ENCODE results near the gene HTD2.
A peak's percentile ranks its signal among the peaks of the same experiment; 100 is the strongest.
"Not testable (repeated sequence)": the region's sequence is repeated elsewhere in the genome, so short reads cannot be mapped to it uniquely, and the experiment has no call there.

The HTD2 gene

DNA sequence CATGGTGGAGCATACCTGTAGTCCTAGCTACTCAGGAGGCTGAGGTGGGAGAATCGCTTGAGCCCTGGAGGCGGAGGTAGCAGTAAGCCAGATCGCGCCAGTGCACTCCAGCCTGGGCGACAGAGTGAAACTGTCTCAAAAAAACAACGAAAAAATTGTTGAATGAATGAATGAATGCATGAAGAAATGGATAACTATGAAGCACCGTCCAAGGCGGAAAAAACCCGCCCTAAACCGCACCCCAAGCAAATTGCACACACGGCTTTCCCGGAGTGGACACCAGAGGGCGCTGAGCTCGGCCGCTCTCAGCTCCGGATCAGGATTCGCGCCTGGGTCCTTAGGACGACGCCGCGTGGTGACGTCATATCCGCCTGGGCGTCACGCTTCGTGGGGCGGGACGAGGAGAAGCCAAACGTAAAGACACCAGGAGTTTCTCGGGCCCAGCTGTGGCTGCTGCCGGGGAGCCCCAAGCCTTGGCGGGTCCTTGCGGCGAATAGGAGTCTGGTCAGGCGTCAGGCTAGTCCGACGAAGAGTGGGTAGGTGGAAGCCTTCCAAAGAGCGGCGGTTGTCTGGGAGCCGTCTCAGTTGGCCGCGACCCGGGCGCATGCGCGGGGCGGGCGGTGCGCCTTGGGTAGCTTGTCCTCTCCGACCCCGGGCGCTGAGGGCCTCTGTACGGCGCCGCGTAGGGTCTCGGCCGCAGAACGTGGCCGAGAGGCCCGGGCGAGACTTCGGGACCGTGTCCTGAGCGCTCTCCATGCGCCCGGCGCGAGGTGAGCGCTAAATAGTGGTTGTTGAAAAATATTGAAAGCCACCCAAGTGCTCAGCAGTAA lies at the start of gene HTD2, which contains the start of gene RPP14:
Gene HTD2 (plus strand): TSS at position 639 of the 830 bp plus-strand sequence. CDS start 11,094 bp downstream, outside the sequence.
Gene RPP14 (plus strand): TSS at position 364 of the 830 bp plus-strand sequence. CDS start 4,085 bp downstream, outside the sequence.
- peak; percentile 72 for DNase-seq (ENCODE audit: low spot score)

DNA sequence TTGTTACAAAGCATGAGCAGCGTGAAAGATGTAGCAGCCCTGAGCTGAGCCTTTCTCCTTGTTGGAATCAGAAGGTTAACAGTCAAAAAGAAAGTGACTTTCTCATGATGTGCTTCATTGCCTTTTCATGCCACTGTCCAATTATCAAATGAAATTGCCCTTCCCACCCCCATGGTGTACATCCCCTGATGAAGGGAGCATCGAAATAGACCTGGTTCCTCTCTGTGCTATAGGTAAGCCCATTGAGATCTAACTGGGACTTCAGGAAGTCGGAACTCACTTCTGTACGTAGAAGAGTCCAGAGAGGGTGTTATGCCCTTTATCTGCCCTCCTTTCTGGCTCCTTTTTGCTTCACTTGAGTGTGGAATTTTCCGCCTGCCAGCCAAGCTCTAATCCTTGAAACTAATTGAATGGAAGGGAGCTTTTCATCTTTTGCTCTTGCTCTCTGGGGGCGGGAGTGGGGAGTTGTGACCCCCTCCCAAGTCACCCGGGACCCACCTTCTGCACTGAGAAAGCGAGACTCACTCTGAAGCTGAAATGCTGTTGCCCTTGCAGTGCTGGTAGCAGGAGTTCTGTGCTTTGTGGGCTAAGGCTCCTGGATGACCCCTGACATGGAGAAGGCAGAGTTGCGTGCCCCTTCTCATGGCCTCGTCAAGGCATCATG lies 47.8 kb upstream of the HTD2 start:
- DNase-seq (ENCODE audit: low spot score) = no peak

DNA sequence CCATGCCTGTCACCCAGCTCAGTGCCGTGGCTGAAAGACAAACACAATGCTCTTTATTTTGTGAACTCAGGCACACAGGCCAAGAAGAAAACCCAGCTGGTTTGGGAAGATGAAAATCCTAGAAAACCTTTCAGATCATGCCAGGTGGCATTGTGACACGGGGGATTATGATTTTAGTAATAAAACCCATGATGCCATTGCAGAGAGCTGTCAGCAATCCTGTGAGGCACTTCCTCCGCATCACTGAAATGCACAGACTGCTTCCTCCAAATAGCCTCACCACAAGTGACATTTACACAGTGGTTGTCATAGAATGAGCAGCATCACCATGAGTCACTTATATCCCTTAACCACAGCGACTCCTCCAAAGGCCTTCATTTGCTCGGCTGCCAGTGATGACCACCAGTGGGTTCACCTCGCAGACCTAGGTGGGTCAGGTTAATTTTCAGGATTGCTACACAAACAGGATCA lies 46.0 kb upstream of the HTD2 start:
- DNase-seq (ENCODE audit: low spot score) = no peak

DNA sequence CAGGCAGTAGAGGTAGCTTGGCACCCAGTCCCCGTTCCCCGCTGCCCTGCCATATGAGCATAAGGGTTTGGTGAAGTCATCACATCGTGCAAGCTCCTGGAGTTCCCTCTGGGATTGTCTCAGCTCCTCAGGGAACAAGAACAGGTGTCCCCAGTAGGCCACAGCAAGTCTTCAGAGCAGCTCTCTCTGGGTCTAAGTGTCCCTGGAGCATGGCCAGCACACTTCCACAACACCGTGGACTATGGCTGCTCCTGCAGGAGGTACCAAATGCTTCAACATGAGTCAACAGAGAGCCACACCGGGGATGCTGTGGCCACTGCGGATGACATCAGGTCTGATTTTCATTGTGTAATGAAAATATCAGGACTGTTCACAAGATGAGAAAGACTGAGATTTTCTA lies 45.6 kb upstream of the HTD2 start:
- DNase-seq (ENCODE audit: low spot score) = no peak

DNA sequence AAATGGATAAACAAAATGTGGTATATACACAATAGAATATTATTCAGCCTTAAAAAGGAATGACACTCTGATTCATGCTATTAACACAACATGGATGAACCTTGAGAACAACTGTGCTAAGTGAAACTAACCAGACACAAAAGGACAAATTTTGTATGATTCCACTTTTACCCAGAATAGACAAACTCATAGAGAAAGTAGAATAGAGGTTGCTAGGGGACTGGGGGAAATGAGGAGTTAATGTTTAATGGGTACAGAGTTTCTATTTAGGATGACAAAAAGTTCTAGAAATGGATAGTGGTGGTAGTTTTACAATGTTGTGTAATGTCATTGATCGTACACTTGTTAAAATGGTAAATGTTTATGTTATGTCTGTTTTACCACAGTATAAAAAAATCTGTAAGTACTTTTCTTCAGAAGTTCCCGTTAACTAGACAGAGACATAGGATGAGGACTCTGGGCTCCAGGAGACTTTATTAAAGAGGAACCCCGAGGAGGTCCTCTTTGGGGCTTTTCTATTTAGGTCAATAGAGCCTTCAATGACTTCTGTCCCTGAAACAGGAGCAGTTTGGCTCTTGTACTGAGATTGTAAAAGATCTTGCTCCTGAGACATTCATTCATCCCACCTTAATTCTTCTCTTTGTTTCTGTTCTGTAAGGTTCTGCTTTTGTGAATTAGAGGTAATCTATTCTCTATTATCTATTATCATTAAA lies 44.2 kb upstream of the HTD2 start:
- DNase-seq (ENCODE audit: low spot score) = no peak

DNA sequence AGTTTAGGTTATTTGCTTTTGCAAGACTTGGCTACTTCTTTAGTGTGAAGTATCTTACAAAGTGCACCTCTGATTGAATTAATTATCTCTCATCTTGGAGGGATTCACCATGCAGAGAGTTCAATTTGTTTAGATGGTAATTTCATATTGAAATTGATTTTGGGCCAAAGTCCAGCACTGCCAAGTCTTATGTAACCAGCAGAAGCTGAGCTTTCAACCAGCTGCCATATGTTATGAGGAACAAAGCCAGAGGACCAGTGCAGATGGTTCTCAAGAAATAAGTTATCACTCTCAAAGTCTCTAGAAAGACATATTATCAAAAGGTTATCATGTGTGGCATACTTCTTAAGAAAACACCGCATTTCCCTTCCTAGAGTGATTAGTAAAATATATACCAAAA lies 39.7 kb upstream of the HTD2 start:
- no peak for DNase-seq (ENCODE audit: low spot score)

DNA sequence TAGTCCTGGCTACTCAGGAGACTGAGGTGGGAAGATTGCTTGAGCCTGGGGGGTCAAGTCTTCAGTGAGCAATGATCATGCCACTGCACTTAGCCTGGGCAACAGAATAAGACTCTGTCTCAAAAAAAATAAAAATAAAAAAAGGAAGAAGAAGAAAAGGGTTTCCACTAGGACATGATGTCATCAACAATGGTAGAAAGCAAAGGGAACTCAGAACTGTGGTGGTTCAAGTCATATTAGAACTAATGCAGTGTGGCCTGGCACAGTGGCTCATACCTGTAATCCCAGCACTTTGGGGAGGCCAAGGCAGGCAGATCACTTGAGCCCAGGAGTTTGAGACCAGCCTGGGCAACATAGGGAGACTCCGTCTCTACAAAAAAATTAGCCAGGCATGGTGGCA lies 38.8 kb upstream of the HTD2 start:
- not testable (repeated sequence) for DNase-seq (ENCODE audit: low spot score)

DNA sequence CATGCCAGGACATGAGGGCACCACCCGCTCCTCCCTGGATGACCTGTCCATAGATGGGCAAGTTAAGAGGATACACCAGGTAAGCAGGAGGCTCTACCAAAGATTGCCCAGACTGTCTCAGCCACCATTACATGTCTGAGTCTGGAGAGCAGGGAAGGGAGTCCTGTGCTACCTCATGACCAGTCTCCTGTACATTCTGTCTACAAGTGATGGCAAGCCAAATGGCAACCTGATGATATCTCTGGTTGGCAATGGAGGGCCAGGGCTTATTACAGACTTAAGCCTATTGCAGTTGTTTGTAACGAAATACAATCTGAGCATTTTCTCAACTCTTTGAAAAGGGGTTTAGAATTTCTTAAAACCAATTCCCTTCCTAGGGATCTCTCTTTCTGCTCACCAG lies 37.0 kb upstream of the HTD2 start:
- DNase-seq (ENCODE audit: low spot score) = no peak

DNA sequence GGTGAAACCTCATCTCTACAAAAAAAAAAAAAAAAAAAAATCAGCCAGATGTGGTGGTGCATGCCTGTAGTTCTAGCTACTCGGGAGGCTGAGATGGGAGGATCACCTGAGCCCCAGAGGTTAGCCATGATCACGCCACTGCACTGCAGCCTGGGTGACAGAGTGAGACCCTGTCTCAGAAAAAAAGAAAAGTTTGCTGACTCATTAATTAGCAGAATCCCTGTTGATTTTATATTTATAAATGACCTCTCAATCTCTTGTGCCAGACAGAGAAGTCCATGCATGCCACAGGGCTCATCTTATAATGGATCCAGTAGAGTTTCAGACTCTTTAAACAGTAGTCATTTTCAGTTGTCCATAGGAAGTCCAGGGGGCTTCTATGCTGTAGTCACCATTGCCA lies 35.8 kb upstream of the HTD2 start:
- DNase-seq (ENCODE audit: low spot score) = no peak

DNA sequence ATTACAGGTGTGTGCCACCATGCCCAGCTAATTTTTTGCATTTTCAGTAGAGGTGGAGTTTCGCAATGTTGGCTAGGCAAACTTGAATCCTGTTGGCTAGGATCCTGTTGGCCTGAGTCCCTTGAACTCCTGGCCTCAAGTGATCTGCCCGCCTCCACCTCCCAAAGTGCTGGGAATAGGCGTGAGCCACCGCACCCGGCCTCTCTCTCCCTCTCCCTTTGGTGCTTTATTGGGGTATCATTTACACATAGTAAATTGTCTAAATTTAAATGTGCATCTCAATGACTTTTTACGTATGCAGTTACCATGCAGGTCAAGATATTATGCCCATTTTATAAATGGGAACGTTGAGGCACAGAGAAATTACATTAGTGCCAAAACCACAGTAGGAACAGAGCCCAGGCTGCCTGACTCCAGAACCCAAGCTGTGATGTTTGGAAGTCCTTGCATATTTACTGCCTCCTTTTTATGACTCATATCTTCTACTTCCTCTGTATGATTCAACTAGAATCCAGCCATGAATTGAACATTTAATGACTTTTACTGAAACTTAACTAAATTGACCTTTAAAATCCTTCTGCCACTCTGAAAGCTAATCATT lies 34.3 kb upstream of the HTD2 start:
- DNase-seq (ENCODE audit: low spot score) = no peak

DNA sequence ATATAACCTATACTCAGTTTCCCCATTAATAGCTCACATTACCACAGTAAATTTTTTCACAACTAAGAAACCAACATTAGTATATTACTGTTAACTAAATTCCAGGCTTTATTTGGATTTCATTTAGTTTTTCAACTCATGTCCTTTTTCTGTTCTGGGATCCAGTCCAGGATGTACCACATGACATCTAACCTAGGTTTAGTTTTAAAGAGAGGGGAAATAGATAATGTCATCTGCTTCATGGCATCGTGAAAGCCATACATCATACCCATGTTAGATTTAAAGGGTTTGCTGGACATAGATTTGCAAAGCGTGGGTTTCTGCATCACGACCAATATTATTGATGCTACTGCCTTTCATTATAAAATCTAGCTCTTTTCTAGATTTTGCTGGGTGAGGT lies 33.4 kb upstream of the HTD2 start:
- DNase-seq (ENCODE audit: low spot score) = no peak

DNA sequence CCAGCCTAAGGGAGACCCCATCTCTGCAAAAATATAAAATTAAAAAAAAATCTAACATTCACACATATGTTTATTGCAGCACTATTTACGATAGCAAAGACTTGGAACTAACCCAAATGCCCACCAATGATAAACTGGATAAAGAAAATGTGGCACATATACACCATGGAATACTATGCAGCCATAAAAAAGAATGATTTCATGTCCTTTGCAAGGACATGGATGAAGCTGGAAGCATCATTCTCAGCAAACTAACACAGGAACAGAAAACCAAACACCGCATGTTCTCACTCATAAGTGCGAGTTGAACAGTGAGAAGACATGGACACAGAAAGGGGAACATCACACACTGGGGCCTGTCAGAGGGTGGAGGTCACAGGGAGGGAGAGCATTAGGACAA lies 33.0 kb upstream of the HTD2 start:
- DNase-seq (ENCODE audit: low spot score) = not testable (repeated sequence)

DNA sequence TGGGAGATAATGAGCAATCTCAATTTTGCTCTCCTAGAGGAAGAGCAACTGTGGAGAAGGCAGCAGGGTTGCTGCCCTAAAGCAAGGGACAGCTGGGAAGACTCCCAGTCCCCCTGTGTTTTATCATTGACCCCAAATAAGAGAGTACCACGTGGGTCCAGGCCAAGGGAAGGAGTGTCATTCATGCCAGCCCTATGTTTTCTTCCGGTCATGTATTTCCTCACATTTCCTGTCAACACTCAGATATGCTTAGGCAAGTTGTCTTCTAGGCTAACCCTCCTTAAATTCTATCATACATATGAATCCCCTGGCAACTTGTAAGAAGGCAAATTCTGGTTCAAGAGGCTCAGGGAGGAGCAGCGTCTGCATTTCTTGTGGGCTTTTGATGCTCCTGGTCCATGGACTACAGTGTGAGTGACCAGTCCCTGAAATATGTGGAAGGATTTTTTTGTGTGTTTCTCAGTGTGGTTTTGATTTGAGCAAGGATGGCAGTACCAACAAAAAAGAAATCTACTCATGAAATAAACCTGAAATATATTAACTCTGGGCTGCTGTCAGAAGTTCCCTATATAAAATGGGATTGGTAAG lies 32.2 kb upstream of the HTD2 start:
- DNase-seq (ENCODE audit: low spot score) = no peak

DNA sequence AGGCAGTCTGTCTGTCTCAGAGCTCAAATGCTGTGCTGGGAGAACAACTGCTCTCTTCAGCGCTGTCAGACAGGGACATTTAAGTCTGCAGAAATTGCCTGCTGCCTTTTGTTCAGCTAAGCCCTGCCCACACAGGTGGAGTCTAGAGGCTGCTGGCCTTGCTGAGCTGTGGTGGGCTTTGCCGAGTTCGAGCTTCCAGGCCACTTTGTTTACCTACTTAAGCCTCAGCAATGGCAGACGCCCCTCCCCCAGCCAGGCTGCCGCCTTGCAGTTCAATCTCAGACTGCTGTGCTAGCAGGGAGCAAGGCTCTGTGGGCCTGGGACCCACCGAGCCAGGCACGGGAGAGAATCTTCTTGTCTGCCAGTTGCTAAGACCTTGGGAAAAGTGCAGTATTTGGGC lies 25.3 kb upstream of the HTD2 start:
- DNase-seq (ENCODE audit: low spot score) = no peak

DNA sequence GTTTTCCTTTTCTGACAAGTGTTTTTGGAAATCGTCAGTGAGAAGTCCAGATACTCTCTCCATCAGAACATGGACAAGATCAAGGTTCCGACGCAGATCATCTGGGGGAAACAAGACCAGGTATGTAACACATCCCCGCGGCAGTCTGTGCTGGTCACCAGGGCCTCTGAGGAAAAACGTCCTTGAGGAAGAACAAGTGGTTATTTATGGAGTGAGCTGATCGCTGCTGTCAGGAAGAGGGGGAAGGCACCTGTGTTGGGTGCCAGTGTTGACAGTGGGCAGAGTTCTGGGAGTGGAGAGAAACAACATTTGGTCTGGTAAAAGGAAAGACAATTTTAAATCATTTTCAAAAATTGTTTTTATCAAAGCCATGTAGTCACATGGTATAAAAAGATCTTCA lies 21.0 kb upstream of the HTD2 start:
- DNase-seq (ENCODE audit: low spot score) = no peak

DNA sequence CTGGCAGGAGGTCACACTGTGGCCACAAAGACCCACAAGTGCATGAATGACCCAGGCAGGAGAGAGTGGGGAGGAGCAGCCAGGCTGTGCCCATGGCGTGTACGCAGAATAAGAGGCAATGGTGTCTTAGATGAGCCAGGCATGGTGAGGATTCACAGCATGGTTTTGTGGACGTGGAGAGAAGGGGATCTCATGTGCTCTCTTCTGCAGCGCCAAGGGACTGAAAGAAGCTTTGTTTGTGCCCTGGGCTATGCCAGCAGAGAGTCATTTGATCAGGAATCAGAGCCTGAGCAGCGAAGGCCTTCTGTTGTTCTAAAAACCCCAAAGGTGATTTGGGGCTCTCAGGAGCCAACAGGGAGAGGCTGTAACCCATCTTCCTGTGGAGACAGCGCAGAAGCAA lies 19.0 kb upstream of the HTD2 start:
- DNase-seq (ENCODE audit: low spot score) = no peak

DNA sequence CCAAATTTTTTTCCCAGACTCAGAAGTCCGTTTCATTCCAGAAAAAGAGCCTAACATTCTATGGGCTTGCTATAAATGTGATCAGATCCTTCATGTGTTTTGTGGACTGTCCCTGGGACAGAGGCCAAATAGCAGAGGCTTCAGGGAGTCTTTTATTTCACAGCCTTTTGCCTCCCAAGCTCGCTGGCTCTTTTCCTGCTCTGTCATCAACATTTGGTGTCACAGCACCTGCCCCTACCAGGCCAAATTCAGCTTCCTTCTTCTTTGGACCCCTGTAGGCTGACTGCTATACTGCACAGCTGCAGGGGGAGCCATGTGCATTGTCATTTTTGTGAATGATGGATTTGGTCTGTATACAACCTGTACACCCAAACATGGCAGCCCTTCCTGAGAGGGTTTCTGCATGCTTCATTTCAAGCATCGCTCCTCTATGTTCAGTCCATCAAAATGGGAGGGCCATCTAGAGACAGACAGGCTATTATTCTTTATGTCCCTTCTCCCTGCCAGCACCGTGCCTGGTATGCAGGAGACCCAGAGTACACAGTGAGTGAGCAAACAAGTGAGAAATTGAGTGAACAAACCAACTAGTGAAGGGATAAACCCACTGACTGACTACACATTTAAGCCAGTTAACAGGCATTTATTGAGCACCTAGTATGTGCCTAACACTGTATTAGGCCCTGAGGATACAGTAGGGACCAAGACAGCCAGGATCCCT lies 18.1 kb upstream of the HTD2 start:
- DNase-seq (ENCODE audit: low spot score) = no peak

DNA sequence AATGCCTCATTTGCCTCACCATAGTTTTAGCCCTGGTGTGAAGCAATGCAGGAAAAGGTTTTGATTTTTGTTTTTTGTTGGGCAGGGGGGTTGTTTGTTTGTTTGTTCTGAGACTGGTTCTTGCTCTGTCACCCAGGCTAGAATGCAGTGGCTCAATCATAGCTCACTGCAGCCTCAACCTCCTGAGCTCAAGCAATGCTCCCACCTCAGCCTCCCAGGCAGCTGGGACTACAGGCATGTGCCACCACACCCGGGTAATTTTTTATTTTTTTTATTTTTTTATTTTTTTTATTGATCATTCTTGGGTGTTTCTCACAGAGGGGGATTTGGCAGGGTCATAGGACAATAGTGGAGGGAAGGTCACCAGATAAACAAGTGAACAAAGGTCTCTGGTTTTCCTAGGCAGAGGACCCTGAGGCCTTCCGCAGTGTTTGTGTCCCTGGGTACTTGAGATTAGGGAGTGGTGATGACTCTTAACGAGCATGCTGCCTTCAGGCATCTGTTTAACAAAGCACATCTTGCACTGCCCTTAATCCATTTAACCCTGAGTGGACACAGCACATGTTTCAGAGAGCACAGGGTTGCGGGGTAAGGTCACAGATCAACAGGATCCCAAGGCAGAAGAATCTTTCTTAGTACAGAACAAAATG lies 17.2 kb upstream of the HTD2 start:
- not testable (repeated sequence) for DNase-seq (ENCODE audit: low spot score)

DNA sequence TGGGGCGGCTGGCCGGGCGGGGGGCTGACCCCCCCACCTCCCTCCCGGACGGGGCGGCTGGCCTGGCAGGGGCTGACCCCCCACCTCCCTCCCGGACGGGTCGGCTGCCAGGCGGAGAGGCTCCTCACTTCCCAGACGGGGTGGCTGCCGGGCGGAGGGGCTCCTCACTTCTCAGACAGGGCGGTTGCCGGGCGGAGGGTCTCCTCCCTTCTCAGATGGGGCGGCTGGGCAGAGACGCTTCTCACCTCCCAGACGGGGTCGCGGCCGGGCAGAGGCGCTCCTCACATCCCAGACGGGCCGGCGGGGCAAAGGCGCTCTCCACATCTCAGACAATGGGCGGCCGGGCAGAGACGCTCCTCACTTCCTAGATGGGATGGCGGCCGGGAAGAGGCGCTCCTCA lies 15.9 kb upstream of the HTD2 start:
- DNase-seq (ENCODE audit: low spot score) = not testable (repeated sequence)

DNA sequence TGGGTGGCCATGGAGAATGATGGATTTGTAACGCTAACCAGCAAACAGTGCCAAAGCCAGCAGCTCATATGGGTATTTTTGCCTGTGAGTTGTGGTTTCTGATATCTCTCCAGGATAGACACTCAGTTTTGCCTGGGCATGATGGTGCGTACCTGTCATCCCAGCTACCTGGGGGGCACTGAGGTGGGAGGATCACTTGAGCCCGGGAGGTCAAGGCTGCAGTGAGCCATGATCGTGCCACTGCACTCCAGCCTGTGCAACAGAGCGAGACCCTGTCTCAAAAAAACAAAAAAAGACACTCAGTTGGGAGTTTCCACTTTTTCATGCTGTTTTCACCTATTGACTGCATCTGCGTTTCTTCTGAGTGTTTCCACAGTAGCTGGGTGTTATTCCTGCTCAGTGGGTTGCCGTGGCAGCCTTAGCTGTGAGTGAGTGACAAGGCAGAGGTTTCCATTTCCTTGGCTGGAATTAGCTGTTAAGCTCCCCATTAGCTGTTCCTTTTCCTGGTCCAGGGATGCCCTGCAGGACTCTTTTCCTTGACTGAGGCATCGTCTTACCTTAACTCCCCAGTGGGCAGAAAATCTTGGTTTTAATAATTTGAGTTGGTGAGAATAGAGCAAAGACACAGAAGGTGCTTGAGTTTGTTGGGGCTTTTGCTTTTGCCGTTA lies 14.5 kb upstream of the HTD2 start:
- DNase-seq (ENCODE audit: low spot score) = no peak
